HEK293T (cell line): Measurements from ENCODE around the gene NECTIN4.

Source experiments
- BHLHE40 ChIP-seq: fragments of 450-650 bp; IDR thresholded peaks from 2 replicates; pipeline ENCODE4 v1.6.1; 2016; ENCODE audit warnings: mild to moderate bottlenecking, moderate library complexity, borderline replicate concordance
- CTBP1 ChIP-seq: fragments of 450-650 bp; IDR thresholded peaks from 2 replicates; pipeline ENCODE4 v1.6.1; 2016; ENCODE audit warnings: borderline replicate concordance
- FOXK2 ChIP-seq: fragments of 450-650 bp; IDR thresholded peaks from 2 replicates; pipeline ENCODE4 v1.6.1; 2016; ENCODE audit warnings: mild to moderate bottlenecking
- FOXM1 ChIP-seq: fragments of 450-650 bp; IDR thresholded peaks from 2 replicates; pipeline ENCODE4 v1.6.1; 2017; ENCODE audit warnings: mild to moderate bottlenecking, borderline replicate concordance
- HDGF ChIP-seq: fragments of 450-650 bp; IDR thresholded peaks from 2 replicates; pipeline ENCODE4 v1.6.1; 2017; ENCODE audit warnings: antibody characterized with exemption, borderline replicate concordance
- LEF1 ChIP-seq: fragments of 450-650 bp; IDR thresholded peaks from 2 replicates; pipeline ENCODE4 v1.6.1; 2017; ENCODE audit warnings: mild to moderate bottlenecking, borderline replicate concordance
- NFRKB ChIP-seq: fragments of 450-650 bp; IDR thresholded peaks from 2 replicates; pipeline ENCODE4 v1.6.1; 2016; ENCODE audit warnings: mild to moderate bottlenecking, moderate library complexity
- PKNOX1 ChIP-seq: fragments of 450-650 bp; IDR thresholded peaks from 2 replicates; pipeline ENCODE4 v1.6.1; 2016
- SP1 ChIP-seq: fragments of 450-650 bp; IDR thresholded peaks from 2 replicates; pipeline ENCODE4 v1.6.1; 2017
- SUZ12 ChIP-seq: fragments of 450-650 bp; IDR thresholded peaks from 2 replicates; pipeline ENCODE4 v1.6.1; 2016; ENCODE audit warnings: mild to moderate bottlenecking
- TARDBP ChIP-seq: fragments of 450-650 bp; IDR thresholded peaks from 2 replicates; pipeline ENCODE4 v1.6.1; 2016

GRCh38 chr1:161096015-161096414 lies 6.7 kb upstream of the NECTIN4 start:
- TF ChIP-seq BHLHE40, result no peak
- TF ChIP-seq HDGF, result no peak
- TF ChIP-seq LEF1, result no peak
- no peak for TF ChIP-seq SP1
- TF ChIP-seq FOXK2, result no peak
- no peak for TF ChIP-seq PKNOX1
- TF ChIP-seq FOXM1, result no peak
- TF ChIP-seq CTBP1, result no peak
- TF ChIP-seq NFRKB, result no peak
- TF ChIP-seq TARDBP, result no peak
- no peak for TF ChIP-seq SUZ12
